HG02943 (cell line): Measurements from ENCODE around the gene ADGRG2.
"Not testable (repeated sequence)": the region's sequence is repeated elsewhere in the genome, so short reads cannot be mapped to it uniquely, and the experiment has no call there.

Source experiments
- ATAC-seq: cut with Tn5 transposase; IDR thresholded peaks from one replicate; pipeline ENCODE4 v1.9.1; 2021; ENCODE audit warnings: mild to moderate bottlenecking, low read depth, moderate library complexity; ENCODE audit not compliant: unreplicated experiment

The ADGRG2 gene

DNA sequence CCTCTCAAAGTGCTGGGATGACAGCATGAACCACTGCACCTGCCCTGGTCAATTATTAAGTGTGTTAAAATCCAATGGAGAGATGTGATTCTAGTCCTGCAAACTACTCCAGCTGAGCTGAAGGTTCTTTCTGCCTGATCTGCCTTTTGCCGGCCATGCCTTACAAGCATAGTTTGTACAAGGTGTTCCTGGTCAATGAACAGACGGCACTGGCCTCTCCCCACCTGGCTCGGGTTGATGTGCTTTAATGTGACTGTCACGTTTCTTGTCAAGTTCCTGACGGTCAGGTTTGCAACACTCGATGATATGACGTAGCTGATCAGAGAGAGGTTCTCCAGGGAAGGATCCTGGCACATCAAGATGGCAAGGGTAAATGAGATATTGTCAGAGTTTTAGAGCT lies 115.3 kb downstream of the ADGRG2 start:
- no peak for ATAC-seq

- no peak for ATAC-seq
These were observed 116.4 kb downstream of the ADGRG2 start for GRCh38 chrX:19005909-19006308.

GRCh38 chrX:19003756-19004155 lies 118.5 kb downstream of the ADGRG2 start:
- no peak for ATAC-seq

DNA sequence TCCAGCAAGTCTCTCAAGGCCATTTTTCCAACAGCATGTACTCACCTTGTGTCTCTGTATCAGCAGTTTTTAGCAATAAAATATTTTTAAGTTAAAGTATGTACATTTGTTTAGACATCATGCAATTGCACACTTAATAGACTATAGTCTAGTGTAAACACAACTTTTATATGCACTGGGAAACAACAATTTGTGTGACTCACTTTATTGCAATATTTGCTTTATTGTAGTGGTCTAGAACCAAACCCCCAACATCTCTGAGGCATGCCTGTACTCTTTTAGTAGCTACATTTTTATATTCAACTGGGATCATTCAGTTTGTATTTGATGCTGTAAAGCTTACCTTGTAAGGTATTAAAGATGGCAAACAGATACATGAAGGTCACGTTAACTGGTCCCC lies 123.6 kb downstream of the ADGRG2 start:
- ATAC-seq, result no peak

GRCh38 chrX:18997916-18998315 lies 124.4 kb downstream of the ADGRG2 start:
- ATAC-seq, result no peak

- ATAC-seq, result no peak
These were observed 125.7 kb downstream of the ADGRG2 start for GRCh38 chrX:18996536-18996935.

DNA sequence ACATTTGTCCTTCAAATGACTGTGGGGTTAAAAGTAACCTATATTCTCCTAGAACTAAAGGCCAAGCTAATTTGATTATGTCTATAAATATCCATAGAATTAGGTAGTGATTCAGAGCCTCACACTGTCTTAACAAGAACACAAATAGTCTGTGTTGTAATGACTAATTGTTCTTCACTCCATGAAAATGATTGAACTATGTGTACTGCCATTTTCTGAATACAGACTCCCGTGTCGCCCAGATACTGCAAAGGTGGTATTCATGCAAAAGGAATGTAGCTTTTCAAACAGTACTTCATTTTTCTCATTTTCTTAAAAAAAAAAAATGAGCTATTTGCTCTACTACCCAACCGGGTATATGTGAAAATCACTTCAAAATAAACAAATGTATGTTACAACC lies 127.0 kb downstream of the ADGRG2 start:
- no peak for ATAC-seq

DNA sequence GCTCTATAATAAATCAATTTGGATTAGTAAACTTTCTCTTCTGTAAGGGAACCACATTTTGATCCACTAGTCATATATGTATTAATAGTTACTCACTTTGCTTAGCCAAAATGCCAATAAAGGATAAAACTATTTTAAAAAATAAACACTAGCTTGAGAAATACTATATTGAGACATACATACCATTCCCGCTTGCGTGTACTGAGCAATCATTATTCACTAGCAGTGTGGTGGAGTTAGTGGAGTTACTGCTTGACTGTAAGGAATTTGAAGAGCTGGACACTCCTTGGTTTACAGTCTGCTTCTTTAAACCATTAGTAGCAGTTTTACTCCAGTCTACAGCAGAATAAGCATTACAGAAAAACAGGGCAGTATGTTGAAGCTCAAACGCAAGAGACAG lies 127.6 kb downstream of the ADGRG2 start:
- ATAC-seq, result no peak

- no peak for ATAC-seq
These were observed 129.4 kb downstream of the ADGRG2 start for GRCh38 chrX:18992829-18993228.

GRCh38 chrX:18985186-18985435 lies 137.2 kb downstream of the ADGRG2 start:
- ATAC-seq, result no peak

DNA sequence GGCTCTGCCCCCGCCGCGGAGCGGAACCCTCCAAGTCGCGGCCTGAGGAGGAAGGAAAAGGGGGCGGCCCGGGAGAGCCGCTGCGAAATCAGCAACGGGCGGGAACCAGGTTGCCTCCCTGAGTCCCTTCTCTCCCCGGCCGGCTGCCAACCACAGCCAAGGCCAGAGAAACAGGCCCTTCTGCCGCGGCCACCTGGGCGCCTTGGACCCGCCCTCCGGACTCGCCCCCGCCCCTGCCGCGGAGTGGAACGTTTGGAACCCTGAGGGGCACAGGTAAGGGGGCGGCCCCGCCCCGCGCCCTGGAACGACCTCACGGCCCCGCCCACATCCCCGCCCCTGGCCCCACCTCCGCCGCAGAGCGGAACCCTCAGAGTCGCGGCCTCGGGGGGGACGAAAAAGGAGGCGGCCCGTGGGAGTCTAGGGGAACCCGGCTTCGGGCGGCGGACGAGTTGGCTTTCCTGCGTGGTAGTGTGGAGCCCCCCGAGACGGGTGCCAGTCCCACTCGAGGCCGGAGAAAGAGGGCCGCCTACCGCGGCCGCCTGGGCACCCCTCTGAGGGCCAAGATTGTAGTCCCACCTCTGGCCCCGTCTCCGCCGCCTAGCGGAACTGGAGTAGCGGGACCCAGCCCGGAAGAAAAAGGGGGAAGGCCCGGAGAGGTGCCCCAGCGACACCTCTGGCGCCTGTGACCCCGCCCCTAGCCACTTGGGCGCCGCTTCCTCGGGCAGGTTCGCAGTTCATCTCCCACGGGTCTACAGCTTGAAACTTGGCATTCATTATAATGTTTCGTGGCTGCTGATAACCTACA lies 137.7 kb downstream of the ADGRG2 start:
- peak; percentile 80 for ATAC-seq

GRCh38 chrX:18983666-18984380 lies 138.4 kb downstream of the ADGRG2 start, which contains the start of gene PHKA2:
TSS of gene PHKA2 (minus strand) at chrX:18984114. CDS start at chrX:18983932, 182 bp downstream.
- peak; percentile 43 for ATAC-seq

DNA sequence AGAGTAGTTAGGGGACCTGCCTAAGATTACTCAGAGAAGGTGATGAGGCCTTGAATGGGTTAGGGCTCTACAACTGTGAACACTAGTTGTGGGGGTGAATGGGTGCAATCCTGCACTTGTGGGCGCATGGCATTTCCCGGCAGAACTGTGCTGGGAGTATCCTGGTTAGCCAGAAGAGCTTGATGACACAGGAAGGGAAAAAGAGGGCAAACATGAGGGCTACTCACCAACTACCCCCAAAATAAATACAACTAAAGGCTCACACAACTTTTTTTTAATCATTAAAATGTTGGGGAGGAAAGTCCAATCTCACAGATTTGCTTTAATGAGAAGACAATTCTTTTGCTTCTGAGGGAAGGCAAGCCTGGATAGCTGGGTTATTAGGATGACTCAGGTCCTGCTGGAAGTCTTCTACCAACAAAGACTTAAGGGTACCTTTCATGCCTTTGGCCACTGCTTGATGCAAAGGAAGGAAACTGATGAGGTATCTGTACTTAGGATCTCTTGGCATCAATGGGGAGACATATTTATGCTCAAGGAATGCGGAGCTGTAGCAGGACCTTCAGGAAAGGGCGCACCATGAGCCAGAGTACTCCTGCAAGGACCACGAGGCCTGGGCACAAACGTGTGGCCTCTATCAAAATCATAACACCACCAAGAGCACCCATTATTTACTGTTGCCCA lies 141.0 kb downstream of the ADGRG2 start:
- no peak for ATAC-seq

DNA sequence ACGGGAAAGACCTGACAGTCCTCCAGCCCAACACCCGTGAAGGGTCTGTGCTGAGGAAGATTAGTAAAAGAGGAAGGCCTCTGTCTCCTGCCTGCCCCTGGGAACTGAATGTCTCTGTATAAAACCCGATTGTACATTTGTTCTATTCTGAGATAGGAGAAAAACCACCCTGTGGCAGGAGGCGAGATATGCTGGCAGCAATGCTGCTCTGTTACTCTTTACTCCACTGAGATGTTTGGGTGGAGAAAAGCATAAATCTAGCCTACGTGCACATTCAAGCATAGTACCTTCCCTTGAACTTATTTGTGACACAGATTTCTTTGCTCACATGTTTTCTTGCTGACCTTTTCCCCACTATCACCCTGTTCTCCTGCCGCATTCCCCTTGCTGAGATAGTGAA lies 142.0 kb downstream of the ADGRG2 start:
- not testable (repeated sequence) for ATAC-seq

GRCh38 chrX:18974993-18975392 lies 147.3 kb downstream of the ADGRG2 start:
- ATAC-seq, result no peak

- no peak for ATAC-seq
These were observed 148.6 kb downstream of the ADGRG2 start for GRCh38 chrX:18973527-18974192.

DNA sequence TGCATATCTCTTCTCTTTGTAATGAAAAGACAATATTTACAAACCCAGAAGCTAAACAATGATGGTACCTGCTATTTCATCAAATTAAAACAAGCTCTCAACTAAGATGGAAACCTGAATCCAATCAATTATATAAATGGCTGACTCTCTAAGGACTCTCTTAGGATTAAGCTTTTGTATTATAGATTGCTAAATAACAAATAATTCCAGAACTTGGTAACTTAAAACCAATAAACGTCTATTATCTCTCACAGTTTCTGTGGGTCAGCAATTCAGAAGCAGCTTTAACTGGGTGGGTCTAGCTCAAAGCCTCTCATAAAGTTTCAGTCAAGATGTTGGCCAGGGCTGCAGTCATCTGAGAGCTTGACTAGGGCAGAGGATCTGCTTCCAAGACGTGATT lies 150.8 kb downstream of the ADGRG2 start:
- ATAC-seq, result no peak

DNA sequence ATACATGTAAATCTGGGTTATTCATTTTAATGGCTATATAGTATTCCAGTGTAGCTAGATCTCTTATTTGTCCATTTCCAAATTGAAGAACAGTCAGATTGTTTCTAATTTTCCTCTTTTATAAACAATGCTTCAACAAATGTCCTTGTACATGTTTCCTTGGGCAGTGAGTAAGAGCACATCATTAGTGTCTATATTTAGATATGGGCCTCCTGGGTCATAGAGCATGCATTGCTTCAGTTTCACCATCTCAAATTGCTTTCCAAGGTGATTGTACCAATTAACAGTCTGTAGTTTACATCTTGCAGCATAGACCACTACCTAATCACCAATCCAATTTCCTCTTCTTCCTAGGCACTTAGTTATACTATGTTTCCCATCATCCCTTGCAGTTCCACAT lies 151.8 kb downstream of the ADGRG2 start:
- ATAC-seq, result no peak

GRCh38 chrX:18966624-18967023 lies 155.6 kb downstream of the ADGRG2 start:
- no peak for ATAC-seq

DNA sequence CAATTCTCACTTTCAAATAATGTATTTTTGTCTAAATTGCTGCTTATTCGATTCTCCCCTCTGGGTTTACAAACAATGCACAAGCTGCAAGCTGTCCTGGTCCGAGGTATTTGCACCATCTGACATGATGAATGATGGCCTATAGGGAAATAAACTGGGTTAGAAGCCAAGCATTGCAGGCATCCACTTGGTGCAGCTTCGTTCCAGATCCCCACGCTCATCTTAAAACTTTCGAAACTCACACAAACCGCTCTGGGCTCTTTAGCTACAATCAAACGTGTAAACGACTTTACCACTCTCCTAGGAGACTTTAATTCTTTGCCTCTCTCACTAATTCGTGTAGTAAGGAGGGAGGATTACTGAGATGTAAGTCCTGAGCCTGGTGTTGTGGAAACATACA lies 157.4 kb downstream of the ADGRG2 start:
- no peak for ATAC-seq

DNA sequence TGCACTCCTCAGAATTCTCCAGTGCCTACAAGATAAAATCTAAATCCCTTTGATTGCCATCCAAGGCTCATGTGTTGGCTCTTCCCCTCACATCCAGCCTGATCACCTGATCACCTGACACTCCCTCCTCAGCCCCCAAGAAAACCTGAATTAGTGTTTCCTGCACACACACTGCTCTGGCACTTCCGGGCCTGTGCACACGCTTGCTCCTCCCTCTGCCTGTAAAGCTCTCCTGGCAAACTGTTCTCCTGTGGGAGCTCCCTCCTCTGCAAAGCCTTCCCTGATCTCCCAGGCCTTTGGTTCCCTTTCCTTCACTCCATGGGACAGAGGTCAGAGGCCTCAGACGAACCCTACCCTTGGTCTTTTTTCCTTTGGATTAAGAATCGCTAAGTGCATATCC lies 158.2 kb downstream of the ADGRG2 start:
- ATAC-seq, result no peak
